ENCODE measurements around the gene PECR. TPM values are rescaled to one million over a fixed set of nuclear protein-coding genes. Genes with fewer than 3 reads are reported as not detected.

The PECR gene
- total RNA-seq, 1 experiment from 2014 or later = 13.9 TPM

- no peak for TF ChIP-seq ZBTB43 (CRISPR knock-in tag; IDR thresholded peaks at IDR 0.05)
- TF ChIP-seq NFE2L1 (CRISPR knock-in tag; IDR thresholded peaks at IDR 0.05) = no peak
- no peak for TF ChIP-seq ZNF396 (CRISPR knock-in tag; IDR thresholded peaks at IDR 0.05; ENCODE audit: borderline replicate concordance)
- TF ChIP-seq ZSCAN18 (CRISPR knock-in tag; IDR thresholded peaks at IDR 0.05) = no peak
- no peak for TF ChIP-seq ZNF263 (CRISPR knock-in tag; IDR thresholded peaks at IDR 0.05; ENCODE audit: low read depth)
- no peak for TF ChIP-seq TCF7 (CRISPR knock-in tag; IDR thresholded peaks at IDR 0.05; ENCODE audit: low read depth)
- no peak for TF ChIP-seq ZNF281 (CRISPR knock-in tag; IDR thresholded peaks at IDR 0.05)
These were observed 23.1 kb upstream of the PECR start (continued) for GRCh38 chr2:216104691-216105090.

- H3K27me3 Mint-ChIP-seq (ENCODE audit: low read depth) = no peaks in the 10 kb centered on the region; the same call in 1 of the 2 replicates
- ChIA-PET CTCF (no interaction called here), POLR2A (no interaction called here)
- H3K9me3 Mint-ChIP-seq = no peaks in the 10 kb centered on the region
- ATAC-seq (no peak), DNase-seq (ENCODE audit: low spot score) (no peak)
- no peak overlapping the region for H3K27ac Mint-ChIP-seq
- no peak overlapping the region for H3K4me3 Mint-ChIP-seq
- peaks cover 8% of the 10 kb centered on the region for H3K4me1 Mint-ChIP-seq
- H3K36me3 Mint-ChIP-seq = no peaks in the 10 kb centered on the region
- TF ChIP-seq RORB (CRISPR knock-in tag; IDR thresholded peaks at IDR 0.05) (no peak), TCF7 (CRISPR knock-in tag; IDR thresholded peaks at IDR 0.05; ENCODE audit: low read depth) (no peak), ELF4 (CRISPR knock-in tag; IDR thresholded peaks at IDR 0.05; ENCODE audit: low read depth) (no peak), SP1 (CRISPR knock-in tag; conservative IDR thresholded peaks at IDR 0.05) (no peak), ZSCAN18 (CRISPR knock-in tag; IDR thresholded peaks at IDR 0.05) (no peak), MXD4 (CRISPR knock-in tag; IDR thresholded peaks at IDR 0.05; ENCODE audit: borderline replicate concordance) (no peak), TP53 (CRISPR knock-in tag; IDR thresholded peaks at IDR 0.05) (no peak)
- TF ChIP-seq, protein P1, sequence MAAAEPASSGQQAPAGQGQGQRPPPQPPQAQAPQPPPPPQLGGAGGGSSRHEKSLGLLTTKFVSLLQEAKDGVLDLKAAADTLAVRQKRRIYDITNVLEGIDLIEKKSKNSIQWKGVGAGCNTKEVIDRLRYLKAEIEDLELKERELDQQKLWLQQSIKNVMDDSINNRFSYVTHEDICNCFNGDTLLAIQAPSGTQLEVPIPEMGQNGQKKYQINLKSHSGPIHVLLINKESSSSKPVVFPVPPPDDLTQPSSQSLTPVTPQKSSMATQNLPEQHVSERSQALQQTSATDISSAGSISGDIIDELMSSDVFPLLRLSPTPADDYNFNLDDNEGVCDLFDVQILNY (CRISPR knock-in tag; IDR thresholded peaks at IDR 0.05) = no peak
- TF ChIP-seq, protein P2, sequence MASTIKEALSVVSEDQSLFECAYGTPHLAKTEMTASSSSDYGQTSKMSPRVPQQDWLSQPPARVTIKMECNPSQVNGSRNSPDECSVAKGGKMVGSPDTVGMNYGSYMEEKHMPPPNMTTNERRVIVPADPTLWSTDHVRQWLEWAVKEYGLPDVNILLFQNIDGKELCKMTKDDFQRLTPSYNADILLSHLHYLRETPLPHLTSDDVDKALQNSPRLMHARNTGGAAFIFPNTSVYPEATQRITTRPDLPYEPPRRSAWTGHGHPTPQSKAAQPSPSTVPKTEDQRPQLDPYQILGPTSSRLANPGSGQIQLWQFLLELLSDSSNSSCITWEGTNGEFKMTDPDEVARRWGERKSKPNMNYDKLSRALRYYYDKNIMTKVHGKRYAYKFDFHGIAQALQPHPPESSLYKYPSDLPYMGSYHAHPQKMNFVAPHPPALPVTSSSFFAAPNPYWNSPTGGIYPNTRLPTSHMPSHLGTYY (CRISPR knock-in tag; IDR thresholded peaks at IDR 0.05) = no peak
- TF ChIP-seq, protein P3, sequence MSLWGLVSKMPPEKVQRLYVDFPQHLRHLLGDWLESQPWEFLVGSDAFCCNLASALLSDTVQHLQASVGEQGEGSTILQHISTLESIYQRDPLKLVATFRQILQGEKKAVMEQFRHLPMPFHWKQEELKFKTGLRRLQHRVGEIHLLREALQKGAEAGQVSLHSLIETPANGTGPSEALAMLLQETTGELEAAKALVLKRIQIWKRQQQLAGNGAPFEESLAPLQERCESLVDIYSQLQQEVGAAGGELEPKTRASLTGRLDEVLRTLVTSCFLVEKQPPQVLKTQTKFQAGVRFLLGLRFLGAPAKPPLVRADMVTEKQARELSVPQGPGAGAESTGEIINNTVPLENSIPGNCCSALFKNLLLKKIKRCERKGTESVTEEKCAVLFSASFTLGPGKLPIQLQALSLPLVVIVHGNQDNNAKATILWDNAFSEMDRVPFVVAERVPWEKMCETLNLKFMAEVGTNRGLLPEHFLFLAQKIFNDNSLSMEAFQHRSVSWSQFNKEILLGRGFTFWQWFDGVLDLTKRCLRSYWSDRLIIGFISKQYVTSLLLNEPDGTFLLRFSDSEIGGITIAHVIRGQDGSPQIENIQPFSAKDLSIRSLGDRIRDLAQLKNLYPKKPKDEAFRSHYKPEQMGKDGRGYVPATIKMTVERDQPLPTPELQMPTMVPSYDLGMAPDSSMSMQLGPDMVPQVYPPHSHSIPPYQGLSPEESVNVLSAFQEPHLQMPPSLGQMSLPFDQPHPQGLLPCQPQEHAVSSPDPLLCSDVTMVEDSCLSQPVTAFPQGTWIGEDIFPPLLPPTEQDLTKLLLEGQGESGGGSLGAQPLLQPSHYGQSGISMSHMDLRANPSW (CRISPR knock-in tag; conservative IDR thresholded peaks at IDR 0.05; ENCODE audit: low read depth) = no peak
These were observed 21.6 kb upstream of the PECR start for GRCh38 chr2:216103213-216103612.
